ENCODE results near the gene TCF7L1.

DNA sequence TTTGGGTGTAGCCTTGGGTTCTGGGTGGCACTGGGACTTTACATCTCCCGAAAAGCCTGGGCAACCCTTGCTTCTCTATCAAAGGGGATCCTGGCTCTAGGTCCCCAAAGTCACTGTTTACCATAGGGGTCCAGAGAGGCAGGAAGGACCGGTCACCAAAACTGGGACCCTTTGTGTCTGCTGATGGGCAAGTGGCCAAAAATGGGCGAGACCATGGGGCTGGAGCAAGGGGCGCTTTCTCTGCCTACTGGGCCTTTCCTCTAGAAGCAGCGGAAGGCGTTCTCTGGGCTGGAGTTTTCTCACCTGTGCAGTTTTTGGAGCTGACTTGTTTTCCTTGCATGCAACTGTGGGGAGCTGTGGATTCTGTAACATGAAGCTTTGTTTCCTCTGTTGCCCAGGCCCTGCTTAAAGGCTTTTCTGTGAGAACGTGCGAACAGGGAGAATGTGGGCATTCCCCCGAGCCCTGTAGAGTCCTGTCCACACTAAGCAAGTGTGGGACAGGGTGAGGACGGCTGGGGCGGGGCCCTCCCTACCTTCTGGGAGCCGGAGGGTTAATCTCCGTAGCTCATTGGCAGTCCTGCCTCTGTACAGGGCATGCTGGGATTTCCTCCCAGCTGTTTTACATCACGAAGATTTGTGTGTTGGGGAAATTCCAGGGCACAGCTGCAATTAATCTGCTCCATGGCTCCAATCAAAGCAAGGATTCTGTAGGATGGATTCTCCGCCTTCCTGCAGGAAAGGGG lies 144.4 kb downstream of the TCF7L1 start:
- TF ChIP-seq, protein P1, sequence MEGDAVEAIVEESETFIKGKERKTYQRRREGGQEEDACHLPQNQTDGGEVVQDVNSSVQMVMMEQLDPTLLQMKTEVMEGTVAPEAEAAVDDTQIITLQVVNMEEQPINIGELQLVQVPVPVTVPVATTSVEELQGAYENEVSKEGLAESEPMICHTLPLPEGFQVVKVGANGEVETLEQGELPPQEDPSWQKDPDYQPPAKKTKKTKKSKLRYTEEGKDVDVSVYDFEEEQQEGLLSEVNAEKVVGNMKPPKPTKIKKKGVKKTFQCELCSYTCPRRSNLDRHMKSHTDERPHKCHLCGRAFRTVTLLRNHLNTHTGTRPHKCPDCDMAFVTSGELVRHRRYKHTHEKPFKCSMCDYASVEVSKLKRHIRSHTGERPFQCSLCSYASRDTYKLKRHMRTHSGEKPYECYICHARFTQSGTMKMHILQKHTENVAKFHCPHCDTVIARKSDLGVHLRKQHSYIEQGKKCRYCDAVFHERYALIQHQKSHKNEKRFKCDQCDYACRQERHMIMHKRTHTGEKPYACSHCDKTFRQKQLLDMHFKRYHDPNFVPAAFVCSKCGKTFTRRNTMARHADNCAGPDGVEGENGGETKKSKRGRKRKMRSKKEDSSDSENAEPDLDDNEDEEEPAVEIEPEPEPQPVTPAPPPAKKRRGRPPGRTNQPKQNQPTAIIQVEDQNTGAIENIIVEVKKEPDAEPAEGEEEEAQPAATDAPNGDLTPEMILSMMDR (IDR thresholded peaks at IDR 0.05), result no peak
- TF ChIP-seq TCF7L2 (IDR thresholded peaks at IDR 0.05; ENCODE audit: low read depth, low read length) (no peak), POLR2AphosphoS5 (IDR thresholded peaks at IDR 0.05; ENCODE audit: low read depth, low read length) (no peak), SIN3A (IDR thresholded peaks at IDR 0.05; ENCODE audit: borderline replicate concordance, insufficient read depth, low read depth, low read length) (no peak)
- TF ChIP-seq, protein P2, sequence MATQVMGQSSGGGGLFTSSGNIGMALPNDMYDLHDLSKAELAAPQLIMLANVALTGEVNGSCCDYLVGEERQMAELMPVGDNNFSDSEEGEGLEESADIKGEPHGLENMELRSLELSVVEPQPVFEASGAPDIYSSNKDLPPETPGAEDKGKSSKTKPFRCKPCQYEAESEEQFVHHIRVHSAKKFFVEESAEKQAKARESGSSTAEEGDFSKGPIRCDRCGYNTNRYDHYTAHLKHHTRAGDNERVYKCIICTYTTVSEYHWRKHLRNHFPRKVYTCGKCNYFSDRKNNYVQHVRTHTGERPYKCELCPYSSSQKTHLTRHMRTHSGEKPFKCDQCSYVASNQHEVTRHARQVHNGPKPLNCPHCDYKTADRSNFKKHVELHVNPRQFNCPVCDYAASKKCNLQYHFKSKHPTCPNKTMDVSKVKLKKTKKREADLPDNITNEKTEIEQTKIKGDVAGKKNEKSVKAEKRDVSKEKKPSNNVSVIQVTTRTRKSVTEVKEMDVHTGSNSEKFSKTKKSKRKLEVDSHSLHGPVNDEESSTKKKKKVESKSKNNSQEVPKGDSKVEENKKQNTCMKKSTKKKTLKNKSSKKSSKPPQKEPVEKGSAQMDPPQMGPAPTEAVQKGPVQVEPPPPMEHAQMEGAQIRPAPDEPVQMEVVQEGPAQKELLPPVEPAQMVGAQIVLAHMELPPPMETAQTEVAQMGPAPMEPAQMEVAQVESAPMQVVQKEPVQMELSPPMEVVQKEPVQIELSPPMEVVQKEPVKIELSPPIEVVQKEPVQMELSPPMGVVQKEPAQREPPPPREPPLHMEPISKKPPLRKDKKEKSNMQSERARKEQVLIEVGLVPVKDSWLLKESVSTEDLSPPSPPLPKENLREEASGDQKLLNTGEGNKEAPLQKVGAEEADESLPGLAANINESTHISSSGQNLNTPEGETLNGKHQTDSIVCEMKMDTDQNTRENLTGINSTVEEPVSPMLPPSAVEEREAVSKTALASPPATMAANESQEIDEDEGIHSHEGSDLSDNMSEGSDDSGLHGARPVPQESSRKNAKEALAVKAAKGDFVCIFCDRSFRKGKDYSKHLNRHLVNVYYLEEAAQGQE (IDR thresholded peaks at IDR 0.05; ENCODE audit: insufficient read depth in 1 of 2, low read depth in 2 of 2, low read length in 1 of 2), result no peak

Data from Panc1 (cell line).